ENCODE results near the gene STUM. TPM values are rescaled to one million over a fixed set of nuclear protein-coding genes. Genes with fewer than 3 reads are reported as not detected.

Gene STUM
- total RNA-seq, 1 experiment from 2014 or later = 0.03 TPM

DNA sequence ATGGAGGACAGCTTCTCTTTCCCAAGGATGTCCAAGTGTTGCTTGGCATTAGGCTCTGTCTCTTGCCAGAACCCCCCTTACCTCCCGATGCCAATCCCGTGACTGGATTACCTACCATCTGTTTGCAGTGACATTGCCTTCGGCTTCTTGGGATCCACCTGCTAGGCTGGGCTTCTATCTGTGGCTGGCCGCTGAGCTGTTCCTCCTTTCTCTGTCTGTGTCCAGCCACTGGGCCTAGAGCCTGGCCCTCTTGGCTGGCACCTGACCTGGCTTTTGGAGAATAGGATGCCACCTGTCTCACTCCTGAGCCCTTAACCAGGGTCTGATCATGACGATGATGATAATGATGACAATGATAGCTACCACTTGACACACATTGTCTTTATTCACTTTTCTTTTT is 41.6 kb upstream of the STUM start:
- no peaks in the 10 kb centered on the region for H3K4me1 ChIP-seq (ENCODE audit: control insufficient read depth, insufficient read depth, low read length)
- ChIA-PET CTCF (no interaction called here), POLR2A (no interaction called here)
- DNase-seq (ENCODE audit: low read depth, low spot score) = no peak
- H3K4me3 ChIP-seq (ENCODE audit: low read depth in 2 of 2, low read length in 2 of 2) = no peak overlapping the region
- ATAC-seq = no peak
- H3K27me3 ChIP-seq (ENCODE audit: control insufficient read depth, insufficient read depth, low read length) = peaks cover 19% of the 10 kb centered on the region
- in situ Hi-C loops (cut with HindIII; ENCODE audit: low pct_unique_long_range_greater_than_20kb, low sequenced_read_pairs) (no loop called here), intact Hi-C loops (cut with micrococcal nuclease; ENCODE audit: unreplicated experiment) (no loop called here)
- BruUV-seq (replicated peaks) = no TSS peak
- no peak overlapping the region for H3K27ac ChIP-seq (ENCODE audit: low read length)
- H3K9me3 ChIP-seq (ENCODE audit: control insufficient read depth, insufficient read depth, low read depth, low read length) = no peaks in the 10 kb centered on the region
- no peaks in the 10 kb centered on the region for H3K36me3 ChIP-seq (ENCODE audit: control insufficient read depth, insufficient read depth, low read length)
- TF ChIP-seq CTCF (IDR thresholded peaks at IDR 0.05) (no peak), SIN3A (IDR thresholded peaks at IDR 0.05; ENCODE audit: borderline replicate concordance, insufficient read depth, low read depth, low read length) (no peak), TCF7L2 (IDR thresholded peaks at IDR 0.05; ENCODE audit: low read depth, low read length) (no peak), POLR2AphosphoS5 (IDR thresholded peaks at IDR 0.05; ENCODE audit: low read depth, low read length) (no peak)
- TF ChIP-seq, protein P1, sequence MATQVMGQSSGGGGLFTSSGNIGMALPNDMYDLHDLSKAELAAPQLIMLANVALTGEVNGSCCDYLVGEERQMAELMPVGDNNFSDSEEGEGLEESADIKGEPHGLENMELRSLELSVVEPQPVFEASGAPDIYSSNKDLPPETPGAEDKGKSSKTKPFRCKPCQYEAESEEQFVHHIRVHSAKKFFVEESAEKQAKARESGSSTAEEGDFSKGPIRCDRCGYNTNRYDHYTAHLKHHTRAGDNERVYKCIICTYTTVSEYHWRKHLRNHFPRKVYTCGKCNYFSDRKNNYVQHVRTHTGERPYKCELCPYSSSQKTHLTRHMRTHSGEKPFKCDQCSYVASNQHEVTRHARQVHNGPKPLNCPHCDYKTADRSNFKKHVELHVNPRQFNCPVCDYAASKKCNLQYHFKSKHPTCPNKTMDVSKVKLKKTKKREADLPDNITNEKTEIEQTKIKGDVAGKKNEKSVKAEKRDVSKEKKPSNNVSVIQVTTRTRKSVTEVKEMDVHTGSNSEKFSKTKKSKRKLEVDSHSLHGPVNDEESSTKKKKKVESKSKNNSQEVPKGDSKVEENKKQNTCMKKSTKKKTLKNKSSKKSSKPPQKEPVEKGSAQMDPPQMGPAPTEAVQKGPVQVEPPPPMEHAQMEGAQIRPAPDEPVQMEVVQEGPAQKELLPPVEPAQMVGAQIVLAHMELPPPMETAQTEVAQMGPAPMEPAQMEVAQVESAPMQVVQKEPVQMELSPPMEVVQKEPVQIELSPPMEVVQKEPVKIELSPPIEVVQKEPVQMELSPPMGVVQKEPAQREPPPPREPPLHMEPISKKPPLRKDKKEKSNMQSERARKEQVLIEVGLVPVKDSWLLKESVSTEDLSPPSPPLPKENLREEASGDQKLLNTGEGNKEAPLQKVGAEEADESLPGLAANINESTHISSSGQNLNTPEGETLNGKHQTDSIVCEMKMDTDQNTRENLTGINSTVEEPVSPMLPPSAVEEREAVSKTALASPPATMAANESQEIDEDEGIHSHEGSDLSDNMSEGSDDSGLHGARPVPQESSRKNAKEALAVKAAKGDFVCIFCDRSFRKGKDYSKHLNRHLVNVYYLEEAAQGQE (IDR thresholded peaks at IDR 0.05; ENCODE audit: insufficient read depth in 1 of 2, low read depth in 2 of 2, low read length in 1 of 2) = no peak

- H3K36me3 ChIP-seq (ENCODE audit: control insufficient read depth, insufficient read depth, low read length) = no peaks in the 10 kb centered on the region
- DNase-seq (ENCODE audit: low read depth, low spot score) (no peak), ATAC-seq (no peak)
- no peaks in the 10 kb centered on the region for H3K9me3 ChIP-seq (ENCODE audit: control insufficient read depth, insufficient read depth, low read depth, low read length)
- H3K4me3 ChIP-seq (ENCODE audit: low read depth in 2 of 2, low read length in 2 of 2) = no peak overlapping the region
- no TSS peak for BruUV-seq (replicated peaks)
- intact Hi-C loops (cut with micrococcal nuclease; ENCODE audit: unreplicated experiment) (no loop called here), in situ Hi-C loops (cut with HindIII; ENCODE audit: low pct_unique_long_range_greater_than_20kb, low sequenced_read_pairs) (no loop called here)
- H3K27ac ChIP-seq (ENCODE audit: low read length) = no peak overlapping the region
- H3K4me1 ChIP-seq (ENCODE audit: control insufficient read depth, insufficient read depth, low read length) = no peaks in the 10 kb centered on the region
- H3K27me3 ChIP-seq (ENCODE audit: control insufficient read depth, insufficient read depth, low read length) = peaks cover 11% of the 10 kb centered on the region
- TF ChIP-seq TCF7L2 (IDR thresholded peaks at IDR 0.05; ENCODE audit: low read depth, low read length) (no peak), SIN3A (IDR thresholded peaks at IDR 0.05; ENCODE audit: borderline replicate concordance, insufficient read depth, low read depth, low read length) (no peak), POLR2AphosphoS5 (IDR thresholded peaks at IDR 0.05; ENCODE audit: low read depth, low read length) (no peak), CTCF (IDR thresholded peaks at IDR 0.05) (no peak)
- TF ChIP-seq, protein P1 (IDR thresholded peaks at IDR 0.05; ENCODE audit: insufficient read depth in 1 of 2, low read depth in 2 of 2, low read length in 1 of 2) = no peak
- ChIA-PET CTCF (no interaction called here), POLR2A (no interaction called here)
Observed at GRCh38 chr1:226510453-226510852, 38.1 kb upstream of the STUM start.

Data from Panc1 (cell line).